ENCODE results near the gene SUPT6H.

The SUPT6H gene

GRCh38 chr17:28661635-28662526 is at the start of gene SUPT6H, which contains the start of gene SDF2:
Gene SUPT6H, plus strand, starts transcription at chr17:28662205. Its CDS starts 11,197 bp downstream, at chr17:28673402.
Gene SDF2, minus strand, starts transcription at chr17:28661906. Its CDS starts 30 bp downstream, at chr17:28661876.
- DNase-seq (ENCODE audit: low read depth in 2 of 2, low spot score in 1 of 2), result peak; percentile 83 to 96

GRCh38 chr17:28612531-28612930 is 49.5 kb upstream of the SUPT6H start:
- no peak for DNase-seq (ENCODE audit: low read depth in 2 of 2, low spot score in 1 of 2)

DNA sequence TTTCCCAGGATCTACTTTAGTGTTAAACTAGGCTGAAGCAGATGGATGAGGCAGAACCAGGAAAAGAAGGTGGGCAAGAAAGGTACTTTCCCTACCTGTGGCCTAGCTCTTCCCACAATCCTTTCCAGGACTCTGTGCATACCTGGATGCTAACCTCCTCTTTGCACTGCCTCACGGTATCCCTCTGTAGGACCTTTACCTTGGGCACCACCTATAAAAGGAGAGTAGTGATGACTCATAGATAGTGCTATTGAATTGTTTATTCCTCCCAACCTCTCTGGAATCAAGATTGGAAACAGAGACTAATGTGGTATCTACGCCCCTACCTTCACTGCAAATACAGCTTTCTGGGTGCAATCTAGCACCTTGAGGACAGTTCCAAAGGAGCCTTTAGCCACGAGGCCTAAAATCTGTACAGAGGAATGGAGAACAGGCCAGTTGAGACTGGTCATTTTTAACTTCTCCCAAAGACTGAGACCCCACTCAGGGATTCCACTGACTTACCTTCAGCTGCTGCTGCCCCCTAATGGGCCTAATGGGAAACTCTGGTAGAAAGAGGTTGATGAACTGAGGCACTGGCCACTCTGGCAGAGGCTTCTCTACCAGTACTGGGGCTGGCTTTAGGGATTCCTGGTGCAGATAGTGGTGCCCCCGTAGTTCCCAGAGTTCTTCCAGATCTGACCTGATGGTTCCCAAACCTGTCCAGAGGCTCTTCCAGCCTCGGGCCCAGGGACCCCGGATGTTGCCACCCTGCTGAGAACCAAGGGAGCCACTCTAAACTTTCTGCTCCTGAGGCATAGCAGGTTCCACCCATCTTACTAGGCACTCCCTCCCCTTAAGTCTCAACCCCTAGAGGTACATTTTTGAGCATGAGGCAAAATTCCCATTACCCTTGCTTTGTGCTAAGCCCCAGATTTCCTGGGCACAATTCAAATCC is 48.8 kb upstream of the SUPT6H start:
- no peak for DNase-seq (ENCODE audit: low read depth in 2 of 2, low spot score in 1 of 2)

DNA sequence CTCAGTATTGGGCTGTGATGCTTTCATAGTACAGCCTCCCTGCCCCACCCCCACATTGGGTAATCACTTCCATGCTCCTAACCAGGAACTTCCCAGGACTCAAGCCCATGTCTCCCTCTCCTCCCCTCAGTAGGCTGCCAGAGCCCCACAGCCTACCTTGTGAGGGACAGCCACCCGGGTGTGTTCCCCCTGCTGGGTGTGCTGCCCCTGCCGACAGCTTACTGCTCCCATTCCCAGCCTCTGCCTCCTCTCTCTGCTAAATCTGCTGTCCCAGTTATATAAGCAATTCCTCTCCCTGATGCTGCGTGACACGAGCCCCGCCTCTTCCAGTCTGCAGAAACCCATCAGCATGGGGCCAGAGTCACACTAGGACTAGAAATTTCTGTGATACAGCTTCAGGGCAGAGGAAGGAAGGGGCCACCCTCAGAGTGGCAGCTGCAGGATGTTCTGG is 48.0 kb upstream of the SUPT6H start, which contains the start of gene RSKR:
RSKR (minus strand) TSS at position 255 of the 451 bp plus-strand sequence; CDS start at position 231, 24 bp downstream.
- DNase-seq (ENCODE audit: low read depth in 2 of 2, low spot score in 1 of 2), result no peak

DNA sequence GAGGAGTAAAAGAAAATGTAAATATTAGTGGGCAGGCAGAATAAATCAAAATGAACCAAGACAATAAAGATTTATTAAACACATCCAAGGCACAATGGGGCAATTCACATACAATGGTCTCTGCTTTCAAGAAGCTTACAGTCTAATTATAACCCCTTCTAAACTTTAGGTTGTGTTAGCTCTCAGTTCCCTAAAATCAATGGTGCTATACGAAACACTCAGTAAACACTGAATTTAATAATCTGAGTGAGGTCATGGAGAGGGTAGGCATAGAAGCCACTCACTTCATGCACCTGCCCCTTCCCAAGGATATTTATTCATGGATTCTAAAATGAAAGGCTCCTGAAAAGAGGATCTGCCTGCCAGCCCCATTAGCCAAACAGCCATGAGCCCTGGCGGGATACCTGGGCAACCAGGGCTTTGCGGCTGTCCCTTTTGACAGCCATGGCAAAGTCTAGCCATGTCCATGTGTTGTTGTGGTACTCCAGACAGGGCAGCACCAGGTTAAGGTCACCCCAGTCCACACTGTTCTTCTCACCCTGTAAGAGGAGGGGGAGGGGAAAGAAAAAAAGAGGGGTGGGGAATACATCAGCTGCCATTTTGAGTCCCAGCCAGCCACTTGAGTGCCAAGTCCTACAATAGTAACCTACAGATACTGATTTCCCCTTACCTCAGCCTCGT is 46.6 kb upstream of the SUPT6H start:
- no peak for DNase-seq (ENCODE audit: low read depth in 2 of 2, low spot score in 1 of 2)

GRCh38 chr17:28616281-28616680 is 45.7 kb upstream of the SUPT6H start:
- DNase-seq (ENCODE audit: low read depth in 2 of 2, low spot score in 1 of 2), result no peak

DNA sequence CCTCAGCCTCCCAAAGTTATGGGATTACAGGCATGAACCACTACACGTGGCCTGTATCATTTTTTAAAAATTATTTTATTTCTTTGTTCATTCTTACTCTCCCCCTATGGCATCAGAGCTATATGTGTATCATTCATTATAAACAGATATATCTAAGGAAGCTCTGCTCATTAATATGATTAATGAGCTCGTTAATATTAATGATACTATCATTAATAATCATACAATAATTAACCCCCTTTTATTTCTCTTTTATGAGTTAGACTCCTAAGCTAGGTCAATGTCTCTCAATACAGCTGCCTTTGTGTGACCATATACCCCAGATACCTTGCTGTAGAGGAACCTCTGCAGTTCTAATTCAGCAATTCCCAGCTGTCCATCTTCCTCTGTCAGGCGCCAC is 43.5 kb upstream of the SUPT6H start:
- DNase-seq (ENCODE audit: low read depth in 2 of 2, low spot score in 1 of 2), result no peak

DNA sequence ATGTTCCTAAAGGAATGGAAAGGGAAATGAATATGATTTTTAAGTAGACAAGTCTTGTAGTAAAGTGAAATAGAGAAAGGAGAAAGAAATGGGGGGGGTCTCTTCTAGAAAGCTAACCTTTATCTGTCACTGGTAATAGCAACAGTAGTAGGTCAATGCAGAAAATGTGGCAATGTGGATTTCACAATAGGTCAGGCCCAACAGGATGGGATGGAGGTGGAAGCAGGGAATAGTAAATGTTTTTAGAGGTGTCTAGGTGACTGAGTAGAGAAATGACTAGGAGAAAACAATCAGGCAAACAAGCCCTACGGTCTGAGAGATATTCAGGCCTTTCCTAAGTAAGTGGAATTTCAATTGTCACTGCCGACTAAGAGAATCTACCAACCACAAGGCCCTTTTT is 42.0 kb upstream of the SUPT6H start:
- DNase-seq (ENCODE audit: low read depth in 2 of 2, low spot score in 1 of 2), result no peak

- DNase-seq (ENCODE audit: low read depth in 2 of 2, low spot score in 1 of 2), result no peak
Observed at GRCh38 chr17:28622186-28622585, 39.8 kb upstream of the SUPT6H start.

- no peak for DNase-seq (ENCODE audit: low read depth in 2 of 2, low spot score in 1 of 2)
Observed at GRCh38 chr17:28623696-28624095, 38.3 kb upstream of the SUPT6H start.

DNA sequence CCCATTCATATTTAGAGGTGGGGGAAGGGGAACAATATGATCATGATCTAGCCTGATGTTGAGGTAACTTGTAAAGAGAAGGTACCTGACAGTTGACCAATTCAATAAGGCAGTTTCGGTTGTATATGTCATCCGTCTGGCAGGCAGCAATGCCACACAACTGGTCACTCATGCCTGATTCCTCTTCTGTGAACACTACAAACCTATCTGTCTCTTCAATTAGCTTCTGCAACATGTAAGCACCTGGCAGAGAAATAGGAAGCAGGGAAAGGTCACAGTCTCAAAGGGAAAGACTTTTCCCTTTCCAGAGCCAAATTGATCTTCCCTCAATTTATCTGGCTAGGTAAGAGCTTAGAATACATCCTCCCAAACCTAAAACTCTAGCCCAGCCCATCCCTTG is 37.9 kb upstream of the SUPT6H start:
- no peak for DNase-seq (ENCODE audit: low read depth in 2 of 2, low spot score in 1 of 2)

GRCh38 chr17:28626818-28627217 is 35.2 kb upstream of the SUPT6H start:
- DNase-seq (ENCODE audit: low read depth in 2 of 2, low spot score in 1 of 2), result no peak

- DNase-seq (ENCODE audit: low read depth in 2 of 2, low spot score in 1 of 2), result no peak
Observed at GRCh38 chr17:28634206-28634865, 27.7 kb upstream of the SUPT6H start.

DNA sequence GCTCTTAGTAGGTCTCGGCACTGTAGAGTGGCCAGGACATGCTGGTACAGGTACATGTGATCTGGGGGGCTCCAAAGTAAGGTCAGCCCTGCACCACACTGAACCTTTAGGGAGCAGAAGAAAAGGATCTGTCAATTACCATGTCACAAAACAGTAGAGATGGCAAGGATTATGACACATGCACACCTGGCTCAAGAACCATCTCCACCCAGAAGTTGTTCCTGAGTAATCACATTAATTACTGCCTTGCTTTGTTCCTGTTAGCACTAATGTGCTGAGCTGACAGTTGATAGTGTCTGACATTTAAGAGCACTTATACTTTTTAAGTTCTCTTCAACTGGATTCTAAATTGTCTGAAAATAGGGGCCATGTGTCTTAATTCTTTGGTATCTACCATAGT is 26.5 kb upstream of the SUPT6H start:
- DNase-seq (ENCODE audit: low read depth in 2 of 2, low spot score in 1 of 2), result no peak

DNA sequence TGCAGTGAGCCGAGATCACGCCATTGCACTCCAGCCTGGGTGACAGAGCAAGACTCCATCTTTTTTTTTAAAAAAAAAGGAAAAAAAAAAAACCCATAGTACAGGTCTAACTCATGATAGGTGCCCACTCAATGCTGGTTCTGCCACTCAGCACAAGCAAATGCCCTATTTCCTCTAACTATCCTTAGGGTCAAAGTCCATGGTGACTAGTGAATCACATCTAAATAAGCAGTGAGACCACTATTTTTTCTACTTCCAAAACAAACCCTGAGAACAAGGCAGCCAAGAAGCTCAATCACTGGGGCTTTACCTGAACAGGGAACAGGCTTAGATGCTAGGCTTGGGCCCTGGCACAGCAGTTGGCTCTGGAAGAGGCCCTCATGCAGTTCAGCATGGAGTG is 20.4 kb upstream of the SUPT6H start:
- DNase-seq (ENCODE audit: low read depth in 2 of 2, low spot score in 1 of 2), result no peak

DNA sequence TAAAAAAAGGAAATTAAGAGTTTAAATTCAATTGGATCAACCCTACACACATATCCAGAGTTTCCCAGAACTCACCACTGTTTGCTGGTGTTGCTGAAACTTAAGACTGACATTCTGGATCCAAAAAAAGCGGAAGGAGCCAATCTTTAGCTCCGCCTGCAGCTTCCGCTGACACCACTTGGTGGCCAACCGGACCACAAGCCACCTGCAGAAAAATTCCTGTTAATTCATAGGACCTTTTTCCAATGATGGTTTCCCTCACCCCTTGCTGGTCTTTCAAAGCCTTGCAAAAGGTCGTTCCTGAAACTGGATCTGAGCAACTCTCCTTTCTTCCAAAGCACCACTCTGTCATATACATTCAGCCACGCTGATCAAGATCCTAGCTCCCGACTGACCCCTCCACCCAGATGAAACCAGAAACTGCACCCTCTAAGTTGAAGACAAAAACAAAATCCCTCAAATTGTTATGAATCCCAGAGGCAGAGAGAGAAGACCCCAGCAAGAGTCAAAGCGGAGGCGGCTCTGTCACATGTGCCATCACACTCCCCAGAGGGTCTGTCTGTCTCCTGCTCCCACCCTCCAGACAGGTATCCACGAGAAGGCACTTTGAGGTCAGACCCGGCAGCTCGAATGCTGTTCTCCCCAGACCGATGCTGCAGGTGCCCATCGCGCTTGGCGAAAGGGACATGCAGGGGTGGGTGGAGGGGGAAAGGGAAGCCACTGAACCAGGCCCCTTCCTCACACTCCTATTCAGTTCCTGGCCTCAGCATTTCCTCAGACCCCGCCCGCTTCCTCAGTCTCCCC is 17.8 kb upstream of the SUPT6H start:
- no peak for DNase-seq (ENCODE audit: low read depth in 2 of 2, low spot score in 1 of 2)

GRCh38 chr17:28644787-28645575 is 17.0 kb upstream of the SUPT6H start, which contains the start of gene BLTP2:
Gene BLTP2, minus strand, starts transcription at chr17:28645158. Its CDS starts 102 bp downstream, at chr17:28645056.
- peak; percentile 81 to 93 for DNase-seq (ENCODE audit: low read depth in 2 of 2, low spot score in 1 of 2)

GRCh38 chr17:28645576-28645939 is 16.4 kb upstream of the SUPT6H start:
- DNase-seq (ENCODE audit: low read depth in 2 of 2, low spot score in 1 of 2), result no peak

Data from stimulated activated CD8-positive, alpha-beta memory T cell treated with anti-CD3 and anti-CD28 coated beads, Interleukin-4, amount 100 ng/mL, for 4 hours (primary cell).